Fibroblast of lung (primary cell): ENCODE measurements around the gene GRB10. TPM values are rescaled to one million over a fixed set of nuclear protein-coding genes. Genes with fewer than 3 reads are reported as not detected.
"Not testable (repeated sequence)": the region's sequence is repeated elsewhere in the genome, so short reads cannot be mapped to it uniquely, and the experiment has no call there.

Source experiments
- DNase-seq, 2 donors: peaks; one replicate each; pipeline versions ENCODE4 v3.0.0 to v3.0.0-alpha.2; 2010; ENCODE audit warnings: low read depth in 2 of 2
- H2AFZ ChIP-seq: 2 replicates; pipeline ENCODE4 v1.5.1; 2012; ENCODE audit warnings: low read length, control low read depth, inconsistent platforms
- H3K27ac ChIP-seq: 2 replicates; pipeline ENCODE4 v1.5.1; 2011; ENCODE audit warnings: low read length, control low read depth; ENCODE audit not compliant: insufficient read depth
- H3K27me3 ChIP-seq: 2 replicates; pipeline ENCODE4 v1.5.1; 2011; ENCODE audit warnings: mild to moderate bottlenecking, low read length; ENCODE audit not compliant: control insufficient read depth, insufficient read depth
- H3K36me3 ChIP-seq: 2 replicates; pipeline ENCODE4 v1.5.1; 2011; ENCODE audit warnings: low read length; ENCODE audit not compliant: control insufficient read depth, insufficient read depth
- H3K4me1 ChIP-seq: 2 replicates; pipeline ENCODE4 v1.5.1; 2011; ENCODE audit warnings: low read length; ENCODE audit not compliant: control insufficient read depth, insufficient read depth; ENCODE audit errors: extremely low read depth
- H3K4me2 ChIP-seq: 2 replicates; pipeline ENCODE4 v1.5.1; 2011; ENCODE audit warnings: low read length, control low read depth; ENCODE audit not compliant: insufficient read depth; ENCODE audit errors: extremely low read depth
- H3K4me3 ChIP-seq, 4 experiments: fragments of 200-600 bp in 1 of 4; sonication (generic) in 1 of 4; replicated peaks in 1 of 4; 2 replicates each; pipeline ENCODE4 v1.5.1; 2011 to 2016; ENCODE audit warnings: low read length in 4 of 4, low read depth in 3 of 4, mild to moderate bottlenecking in 3 of 4, control low read depth in 2 of 4, inconsistent platforms in 1 of 4, mixed read lengths in 1 of 4; ENCODE audit not compliant: insufficient read depth in 1 of 4; ENCODE audit errors: control extremely low read depth in 1 of 4
- H3K79me2 ChIP-seq: 2 replicates; pipeline ENCODE4 v1.5.1; 2012; ENCODE audit warnings: mild to moderate bottlenecking, low read length, inconsistent platforms; ENCODE audit not compliant: control insufficient read depth, insufficient read depth
- H3K9ac ChIP-seq: 2 replicates; pipeline ENCODE4 v1.5.1; 2011; ENCODE audit warnings: mild to moderate bottlenecking, low read length, control low read depth; ENCODE audit not compliant: insufficient read depth
- H3K9me3 ChIP-seq: 2 replicates; pipeline ENCODE4 v1.5.1; 2012; ENCODE audit warnings: low read depth, low read length; ENCODE audit not compliant: control insufficient read depth, insufficient read depth
- H4K20me1 ChIP-seq: 2 replicates; pipeline ENCODE4 v1.5.1; 2011; ENCODE audit warnings: low read length; ENCODE audit not compliant: control insufficient read depth, insufficient read depth; ENCODE audit errors: extremely low read depth
- CTCF ChIP-seq, 2 donors: IDR thresholded peaks in 1 of 2; conservative IDR thresholded peaks in 1 of 2; 1 replicate in 1 of 2; 2 replicates in 1 of 2; pipeline ENCODE4 v1.5.1; 2011 to 2012; ENCODE audit warnings: low read length in 2 of 2, control low read depth in 1 of 2, inconsistent platforms in 1 of 2, low read depth in 1 of 2, mild to moderate bottlenecking in 1 of 2
- EZH2 ChIP-seq: IDR thresholded peaks from 2 replicates; pipeline ENCODE4 v1.5.1; 2012; ENCODE audit warnings: low read length, control low read depth, mild to moderate bottlenecking; ENCODE audit errors: missing control alignments
- polyA plus RNA-seq, 2 donors: library from polyadenylated mRNA; depleted of rRNA in 1 of 2; stranded (reverse) in 1 of 2; unstranded in 1 of 2; fragments of >200 nt; gene quantifications; 2 replicates each; pipeline ENCODE4 v1.2.1, GENCODE V29; 2011 to 2012; ENCODE audit warnings: missing spikeins in 1 of 2
- total RNA-seq: library from RNA; depleted of rRNA; stranded (reverse); fragments of >200 nt; gene quantifications from 2 replicates; pipeline ENCODE4 v1.2.1, GENCODE V29; 2014

Gene GRB10
- total and polyA plus RNA-seq, 2 donors (not counting 1 experiment from before 2014, with no cell fraction given): 11.1 to 64.1 TPM

GRCh38 chr7:50584386-50584785 is 198.3 kb downstream of the GRB10 start:
- Histone ChIP-seq H3K4me1 (no peaks in the 10 kb centered on the region), H4K20me1 (no peaks in the 10 kb centered on the region), H3K27ac (no peak overlapping the region), H3K4me2 (no peak overlapping the region), H3K4me3 (no peak overlapping the region), H3K79me2 (no peaks in the 10 kb centered on the region), H3K27me3 (no peaks in the 10 kb centered on the region), H3K9ac (no peak overlapping the region), H3K36me3 (no peaks in the 10 kb centered on the region), H2AFZ (no peak overlapping the region), H3K9me3 (no peaks in the 10 kb centered on the region)
- no peak for TF ChIP-seq EZH2
- DNase-seq: no peak

- H2AFZ ChIP-seq, H3K9me3 ChIP-seq, H3K4me1 ChIP-seq, H3K36me3 ChIP-seq, H3K27ac ChIP-seq, H3K27me3 ChIP-seq, H3K4me3 ChIP-seq, H3K9ac ChIP-seq, H4K20me1 ChIP-seq, H3K79me2 ChIP-seq, DNase-seq, H3K4me2 ChIP-seq: not testable (repeated sequence)
These were observed 199.4 kb downstream of the GRB10 start for GRCh38 chr7:50583295-50583694.

- H3K4me1 ChIP-seq, H3K79me2 ChIP-seq, H3K27ac ChIP-seq, H3K4me3 ChIP-seq, H2AFZ ChIP-seq, H3K4me2 ChIP-seq, H3K9me3 ChIP-seq, H3K27me3 ChIP-seq, H3K9ac ChIP-seq, DNase-seq, H4K20me1 ChIP-seq, H3K36me3 ChIP-seq: not testable (repeated sequence)
These were observed 200.4 kb downstream of the GRB10 start for GRCh38 chr7:50582271-50582670.

GRCh38 chr7:50580666-50581065 is 202.0 kb downstream of the GRB10 start:
- not testable (repeated sequence) for H3K27me3 ChIP-seq, H3K79me2 ChIP-seq, DNase-seq, H3K4me3 ChIP-seq, H4K20me1 ChIP-seq, H3K9ac ChIP-seq, H3K36me3 ChIP-seq, H3K4me2 ChIP-seq, H3K27ac ChIP-seq, H3K9me3 ChIP-seq, H3K4me1 ChIP-seq, H2AFZ ChIP-seq

- H2AFZ ChIP-seq: no peak overlapping the region
- H3K4me1 ChIP-seq: no peaks in the 10 kb centered on the region
- no peak for DNase-seq
- no peak overlapping the region for H3K4me2 ChIP-seq
- H3K9me3 ChIP-seq: no peaks in the 10 kb centered on the region
- no peaks in the 10 kb centered on the region for H4K20me1 ChIP-seq
- H3K36me3 ChIP-seq: no peaks in the 10 kb centered on the region
- TF ChIP-seq CTCF (conservative IDR thresholded peaks at IDR 0.05 in 1 of 2, IDR thresholded peaks at IDR 0.05 in 1 of 2; ENCODE audit: low read depth in 1 of 2, low read length in 2 of 2) (no peak), EZH2 (no peak)
- H3K79me2 ChIP-seq: no peaks in the 10 kb centered on the region
- H3K27me3 ChIP-seq: no peaks in the 10 kb centered on the region
- no peak overlapping the region for H3K9ac ChIP-seq
- H3K27ac ChIP-seq: no peak overlapping the region
- no peak overlapping the region for H3K4me3 ChIP-seq
These were observed 202.6 kb downstream of the GRB10 start for GRCh38 chr7:50580057-50580456.

- DNase-seq, H3K27ac ChIP-seq, H3K4me2 ChIP-seq, H3K79me2 ChIP-seq, H2AFZ ChIP-seq, H4K20me1 ChIP-seq, H3K9ac ChIP-seq, H3K4me3 ChIP-seq, H3K36me3 ChIP-seq, H3K27me3 ChIP-seq, H3K4me1 ChIP-seq, H3K9me3 ChIP-seq: not testable (repeated sequence)
These were observed 204.6 kb downstream of the GRB10 start for GRCh38 chr7:50578105-50578504.
